ENCODE data around the gene ZNF57. TPM values are rescaled to one million over a fixed set of nuclear protein-coding genes. Genes with fewer than 3 reads are reported as not detected.
A peak's percentile ranks its signal among the peaks of the same experiment; 100 is the strongest.

The ZNF57 gene
- total and polyA plus RNA-seq, 9 of the 15 experiments (the other 6 are each of a cell fraction or from before 2014, with no cell fraction given): 3.9 to 13.5 (median 7.8) TPM

DNA sequence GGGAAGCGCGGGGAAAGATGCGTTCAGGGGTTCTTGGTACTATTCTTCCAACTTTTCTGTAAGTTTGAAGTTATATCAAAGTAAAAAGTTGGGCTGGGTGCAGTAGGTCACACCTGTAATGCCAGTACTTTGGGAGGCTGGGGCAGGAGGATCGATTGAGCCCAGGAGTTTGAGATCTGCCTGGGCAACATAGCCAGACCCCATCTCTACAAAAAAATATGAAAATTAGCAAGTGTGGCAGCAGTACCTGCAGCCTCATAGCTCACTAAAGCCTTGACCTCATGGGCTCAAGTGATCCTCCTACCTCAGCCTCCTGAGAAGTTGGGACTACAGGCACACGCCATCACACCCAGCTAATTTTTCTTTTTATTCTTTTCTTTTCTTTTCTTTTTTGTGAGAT is 56.4 kb downstream of the ZNF57 start:
- intact Hi-C loops (cut with micrococcal nuclease): loop anchor here (10.0 kb wide), 1 partner anchor 148 kb away; no protein-coding TSS in a partner anchor
- in situ Hi-C loops (cut with MboI): loop anchor here (10.0 kb wide), 1 partner anchor 348 kb away; no protein-coding TSS in a partner anchor
- Histone ChIP-seq H2AFZ (ENCODE audit: low read depth, low read length) (no peak overlapping the region), H3K79me2 (ENCODE audit: control insufficient read depth, insufficient read depth, low read length) (no peaks in the 10 kb centered on the region), H3K4me1 (replicated peaks in 1 of 2; ENCODE audit: control insufficient read depth in 2 of 2, insufficient read depth in 2 of 2, low read length in 2 of 2) (peaks cover under 1 to 3% of the 10 kb centered on the region in 2 experiments; a peak in 3 of 5 replicates), H3K4me2 (ENCODE audit: insufficient read depth, low read length) (no peak overlapping the region), H3K9ac (ENCODE audit: insufficient read depth in 1 of 2, low read depth in 2 of 2, low read length in 2 of 2) (no peak overlapping the region), H4K20me1 (replicated peaks; ENCODE audit: control insufficient read depth, insufficient read depth, low read length) (no peaks in the 10 kb centered on the region), H3K9me3 (replicated peaks; ENCODE audit: control insufficient read depth, insufficient read depth, low read depth, low read length) (no peaks in the 10 kb centered on the region), H3K27ac (ENCODE audit: extremely low read depth, low read depth, low read length) (no peak overlapping the region), H3K36me3 (ENCODE audit: control insufficient read depth, insufficient read depth, low read length) (no peaks in the 10 kb centered on the region), H3K27me3 (ENCODE audit: control insufficient read depth in 2 of 2, insufficient read depth in 2 of 2, low read length in 2 of 2) (no peaks in the 10 kb centered on the region), H3K4me3 (no peak overlapping the region), H3K9me1 (ENCODE audit: control insufficient read depth, insufficient read depth, low read length) (no peaks in the 10 kb centered on the region)
- ATAC-seq (no peak), DNase-seq (ENCODE audit: extremely low read depth in 1 of 4, low spot score in 3 of 4) (no peak), FAIRE-seq (no peak)
- 64% methylated on average over 5 of the region's 5 CpGs for WGBS (ENCODE audit: insufficient coverage, low coverage, missing lambda C conversion rate)
- peak; percentile 50 for TF ChIP-seq RBM25 (IDR thresholded peaks at IDR 0.05; ENCODE audit: low read depth, low read length, severe bottlenecking)
- TF ChIP-seq ZNF354B (CRISPR knock-in tag; IDR thresholded peaks at IDR 0.05): no peak
- TF ChIP-seq ZNF121 (CRISPR knock-in tag; conservative IDR thresholded peaks at IDR 0.05): peak; percentile 88
- TF ChIP-seq, protein P1, sequence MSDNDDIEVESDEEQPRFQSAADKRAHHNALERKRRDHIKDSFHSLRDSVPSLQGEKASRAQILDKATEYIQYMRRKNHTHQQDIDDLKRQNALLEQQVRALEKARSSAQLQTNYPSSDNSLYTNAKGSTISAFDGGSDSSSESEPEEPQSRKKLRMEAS (CRISPR knock-in tag; IDR thresholded peaks at IDR 0.05): no peak
- ChIA-PET CTCF (ENCODE audit: low intra/inter-chr PET ratio) (interaction anchor here (1.0 to 1.8 kb wide), 4 partner anchors 106 to 254 kb away, joined by 3 to 6 read pairs (median 4); no protein-coding TSS in a partner anchor), POLR2A (interaction anchor here (0.6 kb wide), 1 partner anchor 308 kb away, joined by 3 read pairs; no protein-coding TSS in a partner anchor)
- BruUV-seq (replicated peaks): no TSS peak

DNA sequence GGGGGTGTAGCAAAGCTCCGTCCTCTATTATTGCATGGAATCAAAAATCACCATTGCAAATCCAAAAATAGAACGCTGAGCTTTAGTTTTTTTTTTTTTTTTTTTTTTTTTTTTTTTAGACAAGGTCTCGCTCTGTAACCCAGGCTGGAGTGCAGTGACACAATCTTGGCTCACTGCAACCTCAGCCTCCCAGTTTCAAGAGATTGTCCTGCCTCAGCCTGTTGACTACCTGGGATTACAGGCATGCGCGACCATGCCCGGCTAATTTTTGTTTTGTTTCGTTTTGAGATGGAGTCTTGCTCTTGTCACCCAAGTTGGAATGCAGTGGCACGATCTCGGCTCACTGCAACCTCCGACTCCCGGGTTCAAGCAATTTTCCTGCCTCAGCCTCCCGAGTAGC is 59.4 kb downstream of the ZNF57 start:
- DNase-seq (ENCODE audit: extremely low read depth in 1 of 4, low spot score in 3 of 4) (no peak), ATAC-seq (no peak), FAIRE-seq (no peak)
- TF ChIP-seq ZNF124 (CRISPR knock-in tag; IDR thresholded peaks at IDR 0.05): no peak
- TF ChIP-seq POLR2H (tag; IDR thresholded peaks at IDR 0.05; ENCODE audit: low read depth): no peak
- TF ChIP-seq, protein P2, sequence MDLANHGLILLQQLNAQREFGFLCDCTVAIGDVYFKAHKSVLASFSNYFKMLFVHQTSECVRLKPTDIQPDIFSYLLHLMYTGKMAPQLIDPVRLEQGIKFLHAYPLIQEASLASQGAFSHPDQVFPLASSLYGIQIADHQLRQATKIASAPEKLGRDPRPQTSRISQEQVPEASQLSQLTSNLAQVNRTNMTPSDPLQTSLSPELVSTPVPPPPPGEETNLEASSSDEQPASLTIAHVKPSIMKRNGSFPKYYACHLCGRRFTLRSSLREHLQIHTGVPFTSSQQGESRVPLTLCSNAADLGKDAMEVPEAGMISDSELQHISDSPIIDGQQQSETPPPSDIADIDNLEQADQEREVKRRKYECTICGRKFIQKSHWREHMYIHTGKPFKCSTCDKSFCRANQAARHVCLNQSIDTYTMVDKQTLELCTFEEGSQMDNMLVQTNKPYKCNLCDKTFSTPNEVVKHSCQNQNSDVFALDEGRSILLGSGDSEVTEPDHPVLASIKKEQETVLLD (IDR thresholded peaks at IDR 0.05): no peak
- TF ChIP-seq GABPB1 (CRISPR knock-in tag; IDR thresholded peaks at IDR 0.05): no peak
- no peak for TF ChIP-seq ZNF695 (CRISPR knock-in tag; IDR thresholded peaks at IDR 0.05)
- no peak for TF ChIP-seq ESRRB (CRISPR knock-in tag; IDR thresholded peaks at IDR 0.05; ENCODE audit: borderline replicate concordance)
- no peak for TF ChIP-seq GTF2F1 (IDR thresholded peaks at IDR 0.05; ENCODE audit: low read depth, low read length)
- TF ChIP-seq NONO (IDR thresholded peaks at IDR 0.05; ENCODE audit: low read depth in 2 of 2, low read length in 1 of 2): no peak
- no peak for TF ChIP-seq ZNF77 (CRISPR knock-in tag; IDR thresholded peaks at IDR 0.05)
- TF ChIP-seq CC2D1A (IDR thresholded peaks at IDR 0.05): no peak
- TF ChIP-seq FUS (optimal IDR thresholded peaks at IDR 0.05; ENCODE audit: low read depth, low read length): no peak
- no peaks in the 10 kb centered on the region for H3K9me3 ChIP-seq (replicated peaks; ENCODE audit: control insufficient read depth, insufficient read depth, low read depth, low read length)
- intact Hi-C loops (cut with micrococcal nuclease) (no loop called here), in situ Hi-C loops (cut with MboI) (no loop called here)
- no peaks in the 10 kb centered on the region for H3K79me2 ChIP-seq (ENCODE audit: control insufficient read depth, insufficient read depth, low read length)
- ChIA-PET CTCF (ENCODE audit: low intra/inter-chr PET ratio) (interaction anchor here (0.9 kb wide), 1 partner anchor 114 kb away, joined by 4 read pairs; no protein-coding TSS in a partner anchor), POLR2A (interaction anchor here (0.7 to 2.0 kb wide), 2 partner anchors 55 to 92 kb away, joined by 3 to 5 read pairs; no protein-coding TSS in a partner anchor)
- H3K4me3 ChIP-seq: no peak overlapping the region
- no peaks in the 10 kb centered on the region for H4K20me1 ChIP-seq (replicated peaks; ENCODE audit: control insufficient read depth, insufficient read depth, low read length)
- H3K9ac ChIP-seq (ENCODE audit: insufficient read depth in 1 of 2, low read depth in 2 of 2, low read length in 2 of 2): no peak overlapping the region
- no peaks in the 10 kb centered on the region for H3K27me3 ChIP-seq (ENCODE audit: control insufficient read depth in 2 of 2, insufficient read depth in 2 of 2, low read length in 2 of 2)
- H3K4me2 ChIP-seq (ENCODE audit: insufficient read depth, low read length): no peak overlapping the region
- no peak overlapping the region for H3K27ac ChIP-seq (ENCODE audit: extremely low read depth, low read depth, low read length)
- 65% methylated on average over 11 of the region's 12 CpGs for WGBS (ENCODE audit: insufficient coverage, low coverage, missing lambda C conversion rate)
- H3K9me1 ChIP-seq (ENCODE audit: control insufficient read depth, insufficient read depth, low read length): no peaks in the 10 kb centered on the region
- BruUV-seq (replicated peaks): no TSS peak
- H2AFZ ChIP-seq (ENCODE audit: low read depth, low read length): no peak overlapping the region
- no peaks in the 10 kb centered on the region for H3K36me3 ChIP-seq (ENCODE audit: control insufficient read depth, insufficient read depth, low read length)
- peaks cover 2 to 3% of the 10 kb centered on the region in 2 experiments; a peak in 2 of 5 replicates for H3K4me1 ChIP-seq (replicated peaks in 1 of 2; ENCODE audit: control insufficient read depth in 2 of 2, insufficient read depth in 2 of 2, low read length in 2 of 2)

All from K562 (cell line).